Caco-2 (cell line): ENCODE data around the gene PXT1. TPM values are rescaled to one million over a fixed set of nuclear protein-coding genes. Genes with fewer than 3 reads are reported as not detected.

Experiments used
- BruUV-seq: library from RNA; stranded (reverse); fragments of 400-500 nt; replicated peaks from 2 replicates; lab custom pipeline; 2021; lab: Mats Ljungman, UMichigan
- CTCF ChIA-PET: fragments of 300-600 bp; sonication (Branson Sonifier 250); formaldehyde crosslinking; loops from one replicate; lab custom pipeline; 2022; ENCODE audit warnings: antibody characterized with exemption; lab: Charles Lee
- POLR2A ChIA-PET: fragments of 300-600 bp; sonication (Branson Sonifier 250); formaldehyde crosslinking; loops from one replicate; lab custom pipeline; 2022; ENCODE audit warnings: antibody characterized with exemption; lab: Charles Lee
- DNase-seq, 2 experiments: peaks; one replicate each; pipeline versions ENCODE4 v3.0.0 to v3.0.0-alpha.2; 2020 to 2022
- H3K27me3 ChIP-seq: replicated peaks from 2 replicates; pipeline ENCODE4 v1.6.0; 2011; ENCODE audit warnings: low read length; ENCODE audit not compliant: control insufficient read depth, insufficient read depth
- H3K36me3 ChIP-seq: 2 replicates; pipeline ENCODE4 v1.5.1; 2011; ENCODE audit warnings: low read length; ENCODE audit not compliant: control insufficient read depth, insufficient read depth
- H3K4me1 ChIP-seq: fragments of 250-450 bp; sonication (Bioruptor Pico); 2 replicates; pipeline ENCODE4 v1.5.1; 2020; ENCODE audit warnings: mild to moderate bottlenecking
- H3K4me3 ChIP-seq: 2 replicates; pipeline ENCODE4 v1.5.1; 2011; ENCODE audit warnings: low read depth, mild to moderate bottlenecking, control low read depth, low read length
- H3K9me3 ChIP-seq: fragments of 250-450 bp; sonication (Bioruptor Pico); 2 replicates; pipeline ENCODE4 v1.5.1; 2020; ENCODE audit warnings: mild to moderate bottlenecking, moderate library complexity
- H3K27ac Mint-ChIP-seq: one replicate; pipeline ENCODE4 v1.8.0; 2022; ENCODE audit warnings: mixed read lengths; ENCODE audit not compliant: unreplicated experiment
- H3K27me3 Mint-ChIP-seq: one replicate; pipeline ENCODE4 v1.8.0; 2022; ENCODE audit warnings: mixed read lengths; ENCODE audit not compliant: insufficient read depth, unreplicated experiment
- H3K36me3 Mint-ChIP-seq: one replicate; pipeline ENCODE4 v1.8.0; 2022; ENCODE audit warnings: mild to moderate bottlenecking, mixed read lengths; ENCODE audit not compliant: insufficient read depth, unreplicated experiment
- H3K4me1 Mint-ChIP-seq: one replicate; pipeline ENCODE4 v1.8.0; 2022; ENCODE audit warnings: low read depth, mixed read lengths; ENCODE audit not compliant: unreplicated experiment
- H3K4me3 Mint-ChIP-seq: one replicate; pipeline ENCODE4 v1.8.0; 2022; ENCODE audit warnings: mild to moderate bottlenecking, moderate library complexity, mixed read lengths; ENCODE audit not compliant: unreplicated experiment
- H3K9me3 Mint-ChIP-seq: one replicate; pipeline ENCODE4 v1.8.0; 2022; ENCODE audit warnings: mixed read lengths; ENCODE audit not compliant: unreplicated experiment
- intact Hi-C: fragments of 100-400 bp; cut with micrococcal nuclease; formaldehyde crosslinking; loops from one replicate; pipeline ENCODE4 v1.10.0; 2022; ENCODE audit not compliant: unreplicated experiment
- total RNA-seq: library from RNA; stranded (reverse); gene quantifications from 2 replicates; pipeline ENCODE4 v1.2.3, GENCODE V29; 2022
- TF ChIP-seq, protein P1 (sequence below), 2 experiments: fragments of 200-600 bp in 1 of 2; IDR thresholded peaks; 1 replicate in 1 of 2; 2 replicates in 1 of 2; pipeline versions ENCODE4 v1.5.1 to v1.8.0; 2011 to 2022; ENCODE audit warnings: antibody characterized with exemption in 1 of 2, control low read depth in 1 of 2, inconsistent platforms in 1 of 2, low read depth in 1 of 2, low read length in 1 of 2, mild to moderate bottlenecking in 1 of 2, moderate library complexity in 1 of 2; ENCODE audit not compliant: insufficient read depth in 1 of 2, severe bottlenecking in 1 of 2, unreplicated experiment in 1 of 2

Gene PXT1
- total RNA-seq, 1 experiment from 2014 or later: not detected

DNA sequence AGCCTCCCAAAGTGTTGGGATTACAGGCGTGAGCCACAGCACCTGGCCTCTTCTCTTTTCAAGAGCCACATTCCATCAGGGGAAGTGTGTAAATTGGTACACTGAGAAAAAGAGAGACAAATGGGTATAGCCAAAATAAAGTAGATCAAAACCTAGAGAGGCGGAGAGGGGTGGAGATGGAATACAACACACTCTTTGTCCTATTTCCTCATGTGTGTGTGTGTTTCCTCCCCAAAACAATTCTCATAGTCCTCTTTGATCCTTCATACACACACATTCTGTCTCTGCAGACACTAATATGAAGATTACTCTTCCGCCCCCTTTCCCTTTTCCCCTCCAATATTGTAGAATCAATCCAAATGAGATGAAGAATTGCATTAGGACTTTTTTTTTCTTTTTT lies 16.0 kb downstream of the PXT1 start:
- DNase-seq: no peak
- TF ChIP-seq, protein P1, sequence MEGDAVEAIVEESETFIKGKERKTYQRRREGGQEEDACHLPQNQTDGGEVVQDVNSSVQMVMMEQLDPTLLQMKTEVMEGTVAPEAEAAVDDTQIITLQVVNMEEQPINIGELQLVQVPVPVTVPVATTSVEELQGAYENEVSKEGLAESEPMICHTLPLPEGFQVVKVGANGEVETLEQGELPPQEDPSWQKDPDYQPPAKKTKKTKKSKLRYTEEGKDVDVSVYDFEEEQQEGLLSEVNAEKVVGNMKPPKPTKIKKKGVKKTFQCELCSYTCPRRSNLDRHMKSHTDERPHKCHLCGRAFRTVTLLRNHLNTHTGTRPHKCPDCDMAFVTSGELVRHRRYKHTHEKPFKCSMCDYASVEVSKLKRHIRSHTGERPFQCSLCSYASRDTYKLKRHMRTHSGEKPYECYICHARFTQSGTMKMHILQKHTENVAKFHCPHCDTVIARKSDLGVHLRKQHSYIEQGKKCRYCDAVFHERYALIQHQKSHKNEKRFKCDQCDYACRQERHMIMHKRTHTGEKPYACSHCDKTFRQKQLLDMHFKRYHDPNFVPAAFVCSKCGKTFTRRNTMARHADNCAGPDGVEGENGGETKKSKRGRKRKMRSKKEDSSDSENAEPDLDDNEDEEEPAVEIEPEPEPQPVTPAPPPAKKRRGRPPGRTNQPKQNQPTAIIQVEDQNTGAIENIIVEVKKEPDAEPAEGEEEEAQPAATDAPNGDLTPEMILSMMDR (IDR thresholded peaks at IDR 0.05; ENCODE audit: insufficient read depth in 1 of 2, low read depth in 1 of 2, low read length in 1 of 2, severe bottlenecking in 1 of 2, unreplicated experiment in 1 of 2): no peak
- H3K4me1 ChIP-seq: peaks cover 39% of the 10 kb centered on the region
- H3K9me3 ChIP-seq: no peaks in the 10 kb centered on the region
- H3K4me3 Mint-ChIP-seq: no peak overlapping the region
- peaks cover 22% of the 10 kb centered on the region for H3K4me1 Mint-ChIP-seq
- H3K27me3 ChIP-seq: no peaks in the 10 kb centered on the region
- no peaks in the 10 kb centered on the region for H3K27me3 Mint-ChIP-seq
- H3K27ac Mint-ChIP-seq: no peak overlapping the region
- no peaks in the 10 kb centered on the region for H3K9me3 Mint-ChIP-seq
- H3K36me3 ChIP-seq: no peaks in the 10 kb centered on the region
- peaks cover 13% of the 10 kb centered on the region for H3K36me3 Mint-ChIP-seq
- ChIA-PET CTCF (no interaction called here), POLR2A (no interaction called here)
- intact Hi-C loops: loop anchor here (10.0 kb wide), 1 partner anchor 178 kb away; no protein-coding TSS in a partner anchor
- no peak overlapping the region for H3K4me3 ChIP-seq
- no TSS peak for BruUV-seq

DNA sequence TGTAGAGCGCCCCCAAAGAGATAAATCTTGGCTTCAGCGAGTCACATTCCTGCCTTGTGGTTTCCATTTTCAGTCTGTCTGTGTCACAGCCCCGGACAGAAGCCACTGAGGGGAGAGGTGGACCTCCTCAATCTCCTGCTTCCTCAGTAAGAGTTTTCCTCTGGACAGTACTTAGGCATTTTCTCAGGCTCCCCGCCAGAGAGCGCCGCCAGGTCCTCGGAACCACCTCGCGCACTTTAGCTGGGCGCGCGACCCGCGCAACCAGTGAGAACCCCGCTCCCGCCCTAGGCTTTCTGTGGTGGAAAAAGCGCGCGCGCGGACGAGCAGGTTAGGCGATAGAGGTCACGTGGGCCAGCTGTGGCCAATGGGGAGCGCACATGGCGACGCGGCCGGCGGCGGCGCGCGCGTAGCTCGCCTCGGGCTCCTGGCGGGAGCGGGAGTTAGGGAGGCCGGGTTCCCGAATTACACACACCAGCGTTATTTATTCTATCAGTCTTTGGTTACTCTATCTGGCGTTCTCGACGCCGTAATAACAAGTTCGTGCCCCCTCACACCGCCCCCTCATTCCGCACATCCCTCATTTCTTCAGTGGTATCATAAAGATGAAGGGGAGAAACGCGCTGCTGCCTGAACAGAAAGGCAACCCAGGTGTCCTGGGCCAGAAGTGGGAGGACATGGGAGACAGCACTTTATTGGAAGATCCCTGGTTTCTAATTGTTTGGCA lies 19.4 kb downstream of the PXT1 start:
- TF ChIP-seq, protein P1 (IDR thresholded peaks at IDR 0.05; ENCODE audit: insufficient read depth in 1 of 2, low read depth in 1 of 2, low read length in 1 of 2, severe bottlenecking in 1 of 2, unreplicated experiment in 1 of 2): peak; percentile 56 to 76
- H3K9me3 Mint-ChIP-seq: no peaks in the 10 kb centered on the region
- intact Hi-C loops: loop anchor here (1.0 to 10.0 kb wide), 3 partner anchors 19 to 182 kb away; partner anchors contain the start of genes KCTD20, PXT1 and STK38
- Histone ChIP-seq H3K4me3 (peak overlapping the region; percentile 58), H3K27me3 (no peaks in the 10 kb centered on the region), H3K4me1 (peaks cover 22% of the 10 kb centered on the region), H3K36me3 (no peaks in the 10 kb centered on the region), H3K9me3 (no peaks in the 10 kb centered on the region)
- peaks cover 13% of the 10 kb centered on the region for H3K36me3 Mint-ChIP-seq
- DNase-seq: peak; percentile 99
- ChIA-PET POLR2A (interaction anchor here (0.5 to 1.7 kb wide), 5 partner anchors 18 to 395 kb away, joined by 3 to 16 read pairs (median 7); no protein-coding TSS in a partner anchor), CTCF (interaction anchor here (0.6 to 1.1 kb wide), 5 partner anchors 18 to 55 kb away, joined by 3 to 6 read pairs (median 4); partner anchors contain the start of gene KCTD20)
- BruUV-seq: no TSS peak
- no peaks in the 10 kb centered on the region for H3K27me3 Mint-ChIP-seq
- peak overlapping the region; percentile 81 for H3K4me3 Mint-ChIP-seq
- peaks cover 15% of the 10 kb centered on the region for H3K4me1 Mint-ChIP-seq
- peak overlapping the region; percentile 82 for H3K27ac Mint-ChIP-seq

DNA sequence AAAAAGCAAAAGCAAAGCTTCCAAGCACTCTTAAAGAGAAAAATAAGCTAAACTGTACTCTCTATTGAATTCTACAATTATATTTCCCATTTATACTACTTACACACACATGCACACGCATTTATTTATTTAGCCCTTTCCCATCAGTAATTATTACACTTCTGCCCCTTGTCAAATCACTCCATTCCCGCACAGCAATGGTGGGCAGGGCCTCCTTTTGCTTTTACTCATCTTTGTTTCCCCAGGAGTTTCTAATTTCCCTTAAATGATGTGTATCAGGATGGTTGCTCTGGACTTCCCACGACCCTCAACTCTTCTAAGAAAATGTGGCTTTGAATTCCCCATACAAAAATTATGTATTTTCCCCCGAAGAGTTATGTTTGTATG lies 19.9 kb downstream of the PXT1 start:
- H3K27me3 Mint-ChIP-seq: no peaks in the 10 kb centered on the region
- BruUV-seq: no TSS peak
- H3K4me3 Mint-ChIP-seq: peak overlapping the region; percentile 81
- H3K36me3 ChIP-seq: no peaks in the 10 kb centered on the region
- H3K4me3 ChIP-seq: peak overlapping the region; percentile 28
- no peaks in the 10 kb centered on the region for H3K9me3 Mint-ChIP-seq
- H3K27me3 ChIP-seq: no peaks in the 10 kb centered on the region
- intact Hi-C loops: loop anchor here (1.0 to 10.0 kb wide), 3 partner anchors 20 to 182 kb away; partner anchors contain the start of genes KCTD20, PXT1 and STK38
- H3K4me1 ChIP-seq: peaks cover 18% of the 10 kb centered on the region
- H3K9me3 ChIP-seq: no peaks in the 10 kb centered on the region
- ChIA-PET CTCF (interaction anchor here (0.6 to 1.1 kb wide), 3 partner anchors 18 to 27 kb away, joined by 3 to 4 read pairs (median 4); no protein-coding TSS in a partner anchor), POLR2A (interaction anchor here (0.6 to 1.7 kb wide), 4 partner anchors 19 to 154 kb away, joined by 3 to 16 read pairs (median 8); no protein-coding TSS in a partner anchor)
- H3K27ac Mint-ChIP-seq: peak overlapping the region; percentile 82
- TF ChIP-seq, protein P1 (IDR thresholded peaks at IDR 0.05; ENCODE audit: insufficient read depth in 1 of 2, low read depth in 1 of 2, low read length in 1 of 2, severe bottlenecking in 1 of 2, unreplicated experiment in 1 of 2): no peak
- H3K4me1 Mint-ChIP-seq: peaks cover 15% of the 10 kb centered on the region
- peaks cover 13% of the 10 kb centered on the region for H3K36me3 Mint-ChIP-seq
- DNase-seq: no peak
